Muscle layer of colon (tissue), 2 donors: Measurements from ENCODE around the gene STT3B.
"Not testable (repeated sequence)": the region's sequence is repeated elsewhere in the genome, so short reads cannot be mapped to it uniquely, and the experiment has no call there.

Source experiments
- H3K27ac ChIP-seq: one replicate; pipeline ENCODE4 v1.7.0; 2013; ENCODE audit warnings: low read depth, mild to moderate bottlenecking, low read length, moderate library complexity
- H3K27me3 ChIP-seq, 2 donors: one replicate each; pipeline ENCODE4 v1.7.0; 2013; ENCODE audit warnings: low read length in 2 of 2, mild to moderate bottlenecking in 2 of 2; ENCODE audit not compliant: insufficient read depth in 2 of 2, control insufficient read depth in 1 of 2
- H3K36me3 ChIP-seq: one replicate; pipeline ENCODE4 v1.7.0; 2013; ENCODE audit warnings: mild to moderate bottlenecking, low read length; ENCODE audit not compliant: insufficient read depth
- H3K4me1 ChIP-seq: one replicate; pipeline ENCODE4 v1.7.0; 2013; ENCODE audit warnings: mild to moderate bottlenecking, low read length; ENCODE audit not compliant: insufficient read depth
- H3K4me3 ChIP-seq, 2 donors: one replicate each; pipeline ENCODE4 v1.7.0; 2013; ENCODE audit warnings: low read length in 2 of 2, low read depth in 1 of 2, mild to moderate bottlenecking in 1 of 2, moderate library complexity in 1 of 2
- H3K9ac ChIP-seq: one replicate; pipeline ENCODE4 v1.7.0; 2013; ENCODE audit warnings: low read length
- H3K9me3 ChIP-seq: one replicate; pipeline ENCODE4 v1.7.0; 2013; ENCODE audit warnings: mild to moderate bottlenecking, low read length
- donor health status: abdominal sarcoma.
- donor health status: Adenocarcinoma of cecum.

The STT3B gene

GRCh38 chr3:31502803-31503221, 29.9 kb upstream of the STT3B start:
- Histone ChIP-seq H3K27me3 (no peaks in the 10 kb centered on the region), H3K36me3 (no peaks in the 10 kb centered on the region), H3K9ac (no peak overlapping the region), H3K4me3 (no peak overlapping the region), H3K4me1 (no peaks in the 10 kb centered on the region), H3K27ac (no peak overlapping the region), H3K9me3 (no peaks in the 10 kb centered on the region)

- no peak overlapping the region for H3K4me3 ChIP-seq
- H3K27ac ChIP-seq: no peak overlapping the region
- H3K9me3 ChIP-seq: no peaks in the 10 kb centered on the region
- no peaks in the 10 kb centered on the region for H3K27me3 ChIP-seq
- H3K4me1 ChIP-seq: no peaks in the 10 kb centered on the region
- H3K36me3 ChIP-seq: no peaks in the 10 kb centered on the region
- H3K9ac ChIP-seq: no peak overlapping the region
Observed at GRCh38 chr3:31503456-31503855, 29.3 kb upstream of the STT3B start.

GRCh38 chr3:31504230-31504629, 28.5 kb upstream of the STT3B start:
- Histone ChIP-seq H3K9me3 (no peaks in the 10 kb centered on the region), H3K4me3 (no peak overlapping the region), H3K27ac (no peak overlapping the region), H3K4me1 (no peaks in the 10 kb centered on the region), H3K9ac (no peak overlapping the region), H3K27me3 (no peaks in the 10 kb centered on the region), H3K36me3 (no peaks in the 10 kb centered on the region)

GRCh38 chr3:31505371-31506048, 27.2 kb upstream of the STT3B start:
- Histone ChIP-seq H3K9ac (no peak overlapping the region), H3K9me3 (no peaks in the 10 kb centered on the region), H3K4me1 (no peaks in the 10 kb centered on the region), H3K36me3 (no peaks in the 10 kb centered on the region), H3K27ac (no peak overlapping the region), H3K4me3 (no peak overlapping the region), H3K27me3 (no peaks in the 10 kb centered on the region)

GRCh38 chr3:31506515-31506914, 26.2 kb upstream of the STT3B start:
- H3K4me1 ChIP-seq, H3K27ac ChIP-seq, H3K9ac ChIP-seq, H3K9me3 ChIP-seq, H3K36me3 ChIP-seq, H3K27me3 ChIP-seq, H3K4me3 ChIP-seq: not testable (repeated sequence)

- no peak overlapping the region for H3K4me3 ChIP-seq
- H3K4me1 ChIP-seq: no peaks in the 10 kb centered on the region
- no peak overlapping the region for H3K27ac ChIP-seq
- no peak overlapping the region for H3K9ac ChIP-seq
- H3K36me3 ChIP-seq: no peaks in the 10 kb centered on the region
- H3K27me3 ChIP-seq: no peaks in the 10 kb centered on the region
- H3K9me3 ChIP-seq: no peaks in the 10 kb centered on the region
Observed at GRCh38 chr3:31508452-31509146, 24.1 kb upstream of the STT3B start.

- no peaks in the 10 kb centered on the region for H3K4me1 ChIP-seq
Observed at GRCh38 chr3:31509147-31509728, 23.5 kb upstream of the STT3B start.

GRCh38 chr3:31514570-31514969, 18.2 kb upstream of the STT3B start:
- Histone ChIP-seq H3K27me3 (no peaks in the 10 kb centered on the region), H3K4me3 (no peak overlapping the region), H3K4me1 (no peaks in the 10 kb centered on the region), H3K9me3 (no peaks in the 10 kb centered on the region), H3K36me3 (no peaks in the 10 kb centered on the region), H3K9ac (no peak overlapping the region), H3K27ac (no peak overlapping the region)

More at GRCh38 chr3:31509147-31509728, 23.5 kb upstream of the STT3B start:
- H3K9me3 ChIP-seq: no peaks in the 10 kb centered on the region
- H3K9ac ChIP-seq: no peak overlapping the region
- H3K27ac ChIP-seq: no peak overlapping the region
- no peaks in the 10 kb centered on the region for H3K36me3 ChIP-seq
- no peak overlapping the region for H3K4me3 ChIP-seq
- H3K27me3 ChIP-seq: no peaks in the 10 kb centered on the region

- Histone ChIP-seq H3K4me1 (no peaks in the 10 kb centered on the region), H3K27ac (no peak overlapping the region), H3K9me3 (no peaks in the 10 kb centered on the region), H3K9ac (no peak overlapping the region), H3K4me3 (no peak overlapping the region), H3K36me3 (no peaks in the 10 kb centered on the region), H3K27me3 (no peaks in the 10 kb centered on the region)
Observed at GRCh38 chr3:31515486-31516284, 17.0 kb upstream of the STT3B start.

- no peaks in the 10 kb centered on the region for H3K9me3 ChIP-seq
- H3K27me3 ChIP-seq: no peaks in the 10 kb centered on the region
- no peaks in the 10 kb centered on the region for H3K4me1 ChIP-seq
- no peak overlapping the region for H3K4me3 ChIP-seq
- no peak overlapping the region for H3K27ac ChIP-seq
- no peaks in the 10 kb centered on the region for H3K36me3 ChIP-seq
- no peak overlapping the region for H3K9ac ChIP-seq
Observed at GRCh38 chr3:31516757-31517156, 16.0 kb upstream of the STT3B start.

GRCh38 chr3:31521468-31521867, 11.3 kb upstream of the STT3B start:
- no peaks in the 10 kb centered on the region for H3K9me3 ChIP-seq
- H3K27ac ChIP-seq: no peak overlapping the region
- no peaks in the 10 kb centered on the region for H3K4me1 ChIP-seq
- H3K36me3 ChIP-seq: no peaks in the 10 kb centered on the region
- no peaks in the 10 kb centered on the region for H3K27me3 ChIP-seq
- no peak overlapping the region for H3K4me3 ChIP-seq
- H3K9ac ChIP-seq: no peak overlapping the region
